GM18907 (cell line): Measurements from ENCODE around the gene RPL29.
A peak's percentile ranks its signal among the peaks of the same experiment; 100 is the strongest.
"Not testable (repeated sequence)": the region's sequence is repeated elsewhere in the genome, so short reads cannot be mapped to it uniquely, and the experiment has no call there.

Source experiments
- ATAC-seq: cut with Tn5 transposase; IDR thresholded peaks from one replicate; pipeline ENCODE4 v1.9.1; 2021; ENCODE audit warnings: mild to moderate bottlenecking, moderate library complexity; ENCODE audit not compliant: unreplicated experiment

Gene RPL29

GRCh38 chr3:52006017-52006819 is 10.5 kb upstream of the RPL29 start:
- no peak for ATAC-seq

- ATAC-seq: no peak
These were observed 9.9 kb upstream of the RPL29 start for GRCh38 chr3:52005571-52005986.

- ATAC-seq: no peak
These were observed 9.3 kb upstream of the RPL29 start for GRCh38 chr3:52004906-52005395.

GRCh38 chr3:52004163-52004787 is 8.6 kb upstream of the RPL29 start:
- ATAC-seq: no peak

GRCh38 chr3:52002748-52003147 is 7.1 kb upstream of the RPL29 start:
- no peak for ATAC-seq

- ATAC-seq: peak; percentile 70
These were observed 5.8 kb upstream of the RPL29 start for GRCh38 chr3:52001443-52001974.

GRCh38 chr3:51999846-52000245 is 4.2 kb upstream of the RPL29 start:
- no peak for ATAC-seq

- no peak for ATAC-seq
These were observed 3.1 kb upstream of the RPL29 start for GRCh38 chr3:51998774-51999173.

GRCh38 chr3:51997935-51998596 is 2.4 kb upstream of the RPL29 start:
- no peak for ATAC-seq

- no peak for ATAC-seq
These were observed 1.5 kb upstream of the RPL29 start for GRCh38 chr3:51997172-51997571.

- no peak for ATAC-seq
These were observed 1.2 kb downstream of the RPL29 start for GRCh38 chr3:51994530-51994929.

- ATAC-seq: not testable (repeated sequence)
These were observed 2.0 kb downstream of the RPL29 start for GRCh38 chr3:51993657-51994056.

- ATAC-seq: no peak
These were observed 3.5 kb downstream of the RPL29 start for GRCh38 chr3:51992017-51992682.

GRCh38 chr3:51990501-51990971 is 5.2 kb downstream of the RPL29 start:
- ATAC-seq: not testable (repeated sequence)

GRCh38 chr3:51988286-51989146 is 7.2 kb downstream of the RPL29 start:
- ATAC-seq: no peak

GRCh38 chr3:51987568-51987967 is 8.1 kb downstream of the RPL29 start:
- no peak for ATAC-seq

- no peak for ATAC-seq
These were observed 9.4 kb downstream of the RPL29 start for GRCh38 chr3:51986010-51986947.

- no peak for ATAC-seq
These were observed 10.6 kb downstream of the RPL29 start for GRCh38 chr3:51985063-51985462.

- ATAC-seq: no peak
These were observed 11.4 kb downstream of the RPL29 start for GRCh38 chr3:51984269-51984647.
